ENCODE measurements around the gene GAB1. TPM values are rescaled to one million over a fixed set of nuclear protein-coding genes. Genes with fewer than 3 reads are reported as not detected.

GAB1 gene
- 2.7 and 2.8 TPM in 2 replicates for total RNA-seq (2014; rRNA removed; shearing (Covaris generic))

DNA sequence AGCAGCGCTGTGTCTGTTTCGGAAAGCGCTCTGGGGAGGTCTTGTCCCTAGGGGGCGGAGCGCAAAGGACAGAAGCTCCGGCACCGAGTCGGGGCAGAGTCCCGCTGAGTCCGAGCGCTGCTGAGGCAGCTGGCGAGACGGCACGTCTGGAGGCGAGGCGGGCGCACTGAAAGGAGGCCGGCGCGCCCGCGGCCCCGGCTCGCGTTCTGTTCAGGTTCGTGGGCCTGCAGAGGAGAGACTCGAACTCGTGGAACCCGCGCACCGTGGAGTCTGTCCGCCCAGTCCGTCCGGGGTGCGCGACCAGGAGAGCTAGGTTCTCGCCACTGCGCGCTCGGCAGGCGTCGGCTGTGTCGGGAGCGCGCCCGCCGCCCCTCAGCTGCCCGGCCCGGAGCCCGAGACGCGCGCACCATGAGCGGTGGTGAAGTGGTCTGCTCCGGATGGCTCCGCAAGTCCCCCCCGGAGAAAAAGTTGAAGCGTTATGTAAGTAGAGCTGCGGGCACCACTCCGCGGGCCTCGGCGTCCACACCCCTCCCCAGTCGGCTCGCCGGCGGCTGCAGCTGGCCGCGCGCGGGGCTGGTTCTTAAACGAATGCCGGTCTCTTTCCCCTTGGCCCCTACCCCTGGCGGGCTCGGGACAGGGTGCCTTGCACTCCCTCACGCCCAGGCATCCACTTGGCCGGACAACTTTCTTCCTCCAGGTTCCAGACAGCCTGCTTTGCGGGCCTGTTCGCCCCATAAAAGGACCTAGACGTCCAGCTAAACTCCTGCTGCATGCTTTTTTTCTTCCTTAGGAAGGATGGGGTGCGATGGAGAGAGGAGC lies at the start of gene GAB1:
GAB1 (plus strand) TSS at position 96 of the 819 bp plus-strand sequence; CDS start at position 409, 313 bp downstream.

DNA sequence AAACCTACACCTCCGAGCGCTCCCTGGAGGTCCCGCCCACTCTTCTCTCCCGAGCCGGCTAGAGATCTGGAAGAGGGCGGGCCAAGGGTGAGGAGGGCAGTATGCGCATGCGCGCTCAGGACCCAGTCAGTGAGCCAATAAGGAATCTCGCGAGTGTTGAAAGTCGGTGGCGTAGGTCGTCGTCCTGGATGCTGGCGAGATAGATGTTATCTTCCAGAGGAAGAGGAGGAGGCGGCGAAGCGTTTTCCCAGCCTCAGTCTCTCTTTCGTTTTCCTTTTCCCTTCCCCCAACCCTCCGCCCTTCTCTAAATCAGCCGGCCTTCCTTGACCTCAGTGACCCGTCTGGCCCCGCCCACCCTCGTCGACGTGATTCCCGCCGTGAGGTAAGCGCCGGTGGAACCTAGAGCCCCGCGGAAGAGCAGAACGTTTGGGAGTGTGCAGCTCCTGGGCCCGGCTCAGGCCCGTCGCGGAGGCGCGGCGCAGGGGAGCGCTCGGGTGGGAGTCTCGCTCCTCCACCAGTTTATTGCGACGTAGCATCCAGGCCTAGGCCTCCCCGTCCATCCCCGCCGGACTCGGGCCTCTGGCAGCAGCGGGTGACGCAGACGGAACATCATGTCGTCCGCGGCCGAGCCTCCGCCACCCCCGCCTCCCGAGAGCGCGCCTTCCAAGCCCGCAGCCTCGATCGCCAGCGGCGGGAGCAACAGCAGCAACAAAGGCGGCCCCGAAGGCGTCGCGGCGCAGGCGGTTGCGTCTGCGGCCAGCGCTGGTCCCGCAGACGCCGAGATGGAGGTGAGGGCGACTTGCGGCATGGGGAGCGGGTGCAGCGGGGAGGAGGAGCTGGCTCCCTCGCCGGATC lies 176.9 kb downstream of the GAB1 start, which contains the start of gene SMARCA5:
SMARCA5 (plus strand) TSS at position 389 of the 855 bp plus-strand sequence; CDS start at position 612, 223 bp downstream.

Small RNA genes lying within 50 kb of the gene (small RNA-seq; reads per million reads assigned to genes)
- gene MIR3139, result not detected
- gene RF00019, result not detected

Other genes with a start within 250 kb of the GAB1 start
- gene USP38, start 152.0 kb upstream of the GAB1 start, total RNA-seq (2014; rRNA removed; shearing (Covaris generic)), result 11.0 and 14.0 TPM in 2 replicates
- gene SMARCA5, start 176.8 kb downstream of the GAB1 start, total RNA-seq (2014; rRNA removed; shearing (Covaris generic)), result 24.7 and 33.3 TPM in 2 replicates